Activated CD8-positive, alpha-beta memory T cell treated with anti-CD3 and anti-CD28 coated beads for 4 hours (primary cell): Measurements from ENCODE around the gene OR10J4.
"Not testable (repeated sequence)": the region's sequence is repeated elsewhere in the genome, so short reads cannot be mapped to it uniquely, and the experiment has no call there.

Experiments used
- DNase-seq, 2 donors: peaks; one replicate each; pipeline ENCODE4 v3.0.0-alpha.2; 2020; ENCODE audit warnings: low read depth in 2 of 2

Gene OR10J4

GRCh38 chr1:159431904-159432303, at the start of gene OR10J4:
OR10J4 (plus strand) TSS chr1:159432204.
- no peak for DNase-seq

DNA sequence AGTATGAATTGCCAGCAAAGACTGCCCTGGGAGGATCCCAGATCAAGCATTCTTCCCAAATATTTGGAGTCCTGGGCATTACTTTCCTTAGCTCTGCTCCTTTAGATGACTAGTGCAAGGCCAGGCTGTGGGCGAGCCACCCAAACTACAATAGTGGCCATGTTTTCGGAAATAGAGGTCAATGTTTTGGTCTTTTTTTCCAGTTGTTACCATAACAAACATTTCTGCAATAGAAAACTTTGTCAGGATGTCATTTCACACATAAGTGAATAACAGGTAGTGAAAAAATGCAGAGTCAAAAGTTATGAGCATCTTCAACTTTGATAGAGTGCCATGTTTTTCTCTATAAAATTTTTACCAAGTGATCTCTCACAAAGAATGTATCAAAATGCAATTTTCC, 25.2 kb upstream of the OR10J4 start:
- DNase-seq = no peak

GRCh38 chr1:159408862-159409400, 23.1 kb upstream of the OR10J4 start:
- DNase-seq = no peak

DNA sequence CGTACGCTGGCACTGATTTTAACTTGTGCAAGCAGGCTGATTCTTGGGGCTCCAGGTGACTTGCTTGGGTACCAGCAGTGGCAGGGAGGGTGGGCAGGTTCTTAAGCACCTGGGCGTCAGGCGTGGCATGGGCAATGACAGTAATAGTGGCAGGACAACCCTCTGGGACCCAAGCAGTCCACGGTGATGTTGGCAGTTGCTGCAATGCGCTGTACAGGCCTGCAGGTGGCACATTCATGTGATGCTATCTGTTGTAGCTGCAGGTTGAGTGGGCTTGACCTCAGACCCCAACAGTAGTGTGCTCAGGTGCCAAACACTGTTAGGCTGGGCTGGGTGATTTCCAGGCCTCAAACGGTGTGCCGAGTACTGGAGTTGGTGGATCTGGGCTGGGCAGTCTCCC, 10.2 kb upstream of the OR10J4 start:
- DNase-seq = no peak

DNA sequence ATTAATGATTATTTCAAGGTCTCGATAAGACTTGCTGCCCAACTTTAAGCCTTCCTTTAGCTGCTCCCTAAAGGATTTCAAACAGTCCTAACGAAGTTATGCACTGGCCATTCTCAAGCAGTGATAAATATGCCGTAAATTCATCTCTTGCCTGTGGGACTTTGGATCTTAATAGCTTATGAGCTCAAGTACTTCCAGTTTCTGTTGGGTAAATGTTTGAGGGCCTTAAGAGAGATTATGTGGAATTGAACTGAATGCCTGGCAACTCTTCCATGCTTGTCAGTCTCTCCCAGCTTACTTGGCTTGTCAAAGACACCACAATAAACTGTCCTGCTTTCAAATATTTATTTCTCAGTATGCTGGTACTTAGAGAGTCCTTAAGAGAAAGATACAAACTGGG, 3.5 kb upstream of the OR10J4 start:
- DNase-seq = no peak

- no peak for DNase-seq
Measured at GRCh38 chr1:159429074-159429861, 2.7 kb upstream of the OR10J4 start.

- DNase-seq = no peak
Measured at GRCh38 chr1:159430985-159431384, 1.0 kb upstream of the OR10J4 start.

GRCh38 chr1:159436469-159436868, 4.5 kb downstream of the OR10J4 start:
- no peak for DNase-seq

GRCh38 chr1:159439422-159439821, 7.4 kb downstream of the OR10J4 start, which contains the start of gene OR10J1:
OR10J1 (plus strand) TSS chr1:159439722; CDS start chr1:159439792, 70 bp downstream.
- no peak for DNase-seq

DNA sequence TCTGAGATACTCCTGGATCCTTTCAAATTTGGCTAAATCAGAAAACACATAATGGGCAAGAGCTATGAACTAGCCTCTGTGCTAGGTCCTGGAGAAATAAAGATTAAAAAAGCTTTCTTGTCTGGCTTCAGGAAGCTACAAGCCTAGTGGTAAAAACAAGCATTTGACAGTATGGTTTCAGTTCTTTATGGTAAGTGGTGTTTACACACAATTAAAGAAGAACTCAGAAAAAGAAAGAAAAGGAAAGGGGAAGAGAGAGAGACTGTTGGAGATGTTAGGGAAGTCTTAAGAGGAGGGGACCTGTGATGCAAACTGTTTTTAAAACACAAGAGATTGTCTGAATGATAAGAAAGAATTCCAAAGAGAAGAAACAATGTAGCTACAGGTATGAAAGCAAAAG, 9.4 kb downstream of the OR10J4 start:
- no peak for DNase-seq

- no peak for DNase-seq
Measured at GRCh38 chr1:159442428-159442827, 10.4 kb downstream of the OR10J4 start.

- DNase-seq = no peak
Measured at GRCh38 chr1:159443066-159443750, 11.2 kb downstream of the OR10J4 start.

GRCh38 chr1:159444511-159444910, 12.5 kb downstream of the OR10J4 start:
- DNase-seq = no peak

DNA sequence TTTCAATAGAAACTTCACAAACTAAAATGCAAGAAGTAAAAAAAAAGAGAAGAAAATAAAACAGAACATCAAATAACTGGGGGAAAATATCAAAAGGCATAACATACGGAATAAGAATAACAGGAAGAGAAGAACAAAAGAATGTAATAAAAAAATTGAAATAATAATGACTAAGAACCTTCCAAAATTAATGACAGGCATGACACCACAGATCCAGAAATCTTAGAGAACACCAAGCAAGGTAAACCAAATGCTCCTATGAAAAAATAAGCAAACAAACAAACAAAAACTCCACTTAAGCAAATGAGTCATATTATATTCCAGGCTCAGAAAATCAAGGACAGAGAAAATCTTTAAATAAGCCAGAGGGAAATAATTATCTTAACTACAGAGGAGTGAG, 16.2 kb downstream of the OR10J4 start:
- DNase-seq = no peak

DNA sequence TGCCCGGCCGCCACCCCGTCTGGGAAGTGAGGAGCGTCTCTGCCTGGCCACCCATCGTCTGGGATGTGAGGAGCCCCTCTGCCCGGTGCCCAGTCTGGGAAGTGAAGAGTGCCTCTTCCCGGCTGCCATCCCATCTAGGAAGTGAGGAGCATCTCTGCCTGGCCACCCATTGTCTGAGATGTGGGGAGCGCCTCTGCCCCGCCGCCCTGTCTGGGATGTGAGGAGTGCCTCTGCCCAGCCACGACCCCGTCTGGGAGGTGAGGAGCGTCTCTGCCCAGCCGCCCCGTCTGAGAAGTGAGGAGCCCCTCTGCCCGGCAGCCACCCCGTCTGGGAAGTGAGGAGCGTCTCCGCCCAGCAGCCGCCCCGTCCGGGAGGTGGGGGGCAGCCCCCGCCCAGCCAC, 17.6 kb downstream of the OR10J4 start:
- DNase-seq = not testable (repeated sequence)

DNA sequence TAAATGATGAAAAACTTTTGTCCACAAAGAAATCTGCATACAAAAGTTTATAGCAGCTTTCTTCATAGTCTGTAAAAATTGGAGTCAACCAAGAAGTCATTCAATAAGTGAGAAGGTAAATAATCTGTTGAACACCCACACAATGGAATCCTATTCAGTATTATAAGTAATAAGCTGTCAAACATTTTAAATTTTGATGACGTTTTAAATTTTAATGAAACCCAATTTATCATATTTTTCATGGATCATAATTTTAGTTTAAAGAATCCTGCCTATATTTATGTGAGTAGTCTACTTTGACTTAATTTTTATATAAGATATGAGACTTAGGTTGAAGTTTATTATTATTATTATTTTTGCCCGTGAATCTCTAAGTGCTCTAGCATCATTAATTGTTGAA, 27.5 kb downstream of the OR10J4 start:
- no peak for DNase-seq

- DNase-seq = no peak
Measured at GRCh38 chr1:159465191-159465603, 33.2 kb downstream of the OR10J4 start.

DNA sequence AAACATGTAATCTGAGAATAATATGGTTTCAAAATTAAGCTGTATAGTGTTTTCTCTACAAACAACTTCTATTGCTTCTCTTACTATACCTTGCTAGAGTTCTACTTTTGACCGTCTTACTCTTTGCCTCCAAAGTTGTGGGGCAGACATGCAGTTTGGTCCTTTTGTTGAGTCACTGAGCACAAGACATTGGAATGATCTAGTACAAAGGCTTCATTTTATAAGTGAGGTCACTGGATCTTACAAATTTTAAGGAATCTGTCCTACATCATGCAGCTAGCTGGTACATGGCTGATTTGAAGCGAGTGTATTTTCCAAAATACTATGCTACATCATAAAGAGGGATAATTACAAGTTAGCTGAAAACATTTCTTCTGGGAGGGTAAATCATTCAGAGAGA, 36.3 kb downstream of the OR10J4 start:
- no peak for DNase-seq

GRCh38 chr1:159469921-159470533, 38.0 kb downstream of the OR10J4 start:
- DNase-seq = no peak

DNA sequence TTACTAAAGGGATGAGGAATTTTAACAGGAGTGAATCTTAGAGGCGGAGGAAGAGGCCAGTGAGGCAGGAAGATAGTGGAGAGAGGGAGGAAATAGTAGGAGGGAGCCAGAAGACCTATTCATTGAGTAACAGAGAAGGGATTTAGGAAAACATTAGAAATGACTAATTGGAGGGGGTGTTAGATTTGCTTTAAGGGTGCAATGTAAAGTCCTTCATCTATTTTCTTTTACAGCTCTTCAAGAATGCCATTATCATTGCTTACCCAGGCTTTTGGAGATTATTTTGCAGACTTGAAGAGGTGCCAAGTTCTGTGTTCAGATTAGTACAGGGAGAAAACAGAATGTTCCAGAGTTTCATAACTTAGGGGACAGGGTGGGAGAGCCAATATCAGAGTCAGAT, 41.3 kb downstream of the OR10J4 start:
- DNase-seq = no peak

DNA sequence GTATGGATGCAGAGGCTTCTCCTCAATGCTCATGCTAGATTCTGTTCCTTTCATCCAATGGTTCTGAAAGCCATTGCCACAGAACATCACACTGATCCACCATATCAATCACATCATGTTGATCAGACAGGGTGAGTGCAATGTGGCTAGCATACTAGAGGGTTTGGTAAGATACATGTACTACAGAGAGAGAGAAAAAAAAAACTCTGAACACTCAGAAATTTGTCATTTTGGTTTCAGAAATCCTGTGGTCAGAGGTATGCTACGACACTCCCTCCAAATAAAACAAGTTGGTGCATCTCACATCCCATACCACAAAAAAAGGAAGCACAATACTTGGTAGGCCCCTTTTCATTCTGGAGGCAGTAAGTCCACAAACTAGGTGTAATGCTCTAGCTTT, 42.9 kb downstream of the OR10J4 start:
- DNase-seq = no peak
